GM19099 (cell line): ENCODE results near the gene SGK1.

Experiments used
- POLR2A ChIP-seq: IDR thresholded peaks from 3 replicates; pipeline ENCODE4 v1.6.1; 2011; ENCODE audit warnings: low read depth; ENCODE audit not compliant: insufficient read length; ENCODE audit errors: extremely low read depth

Gene SGK1

DNA sequence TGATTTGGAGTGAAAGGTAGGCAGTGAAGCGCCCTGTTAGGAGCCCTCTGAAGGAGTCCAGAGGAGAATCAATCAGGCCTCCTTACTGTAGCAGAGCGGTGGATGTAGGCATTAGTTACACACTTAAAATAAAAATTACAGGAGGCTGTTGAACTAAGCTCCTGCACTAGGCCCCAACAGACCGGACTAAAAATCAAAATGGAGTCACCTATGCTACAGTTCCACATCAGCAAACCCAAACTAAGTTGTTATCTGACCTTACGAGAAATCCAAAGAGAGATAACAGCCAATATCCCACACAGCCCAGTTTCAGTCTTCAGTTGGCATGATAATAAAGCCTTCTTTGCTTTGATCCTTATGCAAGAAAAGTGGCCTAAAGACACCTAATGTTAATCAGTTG is 26.8 kb downstream of the SGK1 start:
- no peak for TF ChIP-seq POLR2A

- TF ChIP-seq POLR2A = no peak
Measured at GRCh38 chr6:134289204-134289575, 28.7 kb downstream of the SGK1 start.

DNA sequence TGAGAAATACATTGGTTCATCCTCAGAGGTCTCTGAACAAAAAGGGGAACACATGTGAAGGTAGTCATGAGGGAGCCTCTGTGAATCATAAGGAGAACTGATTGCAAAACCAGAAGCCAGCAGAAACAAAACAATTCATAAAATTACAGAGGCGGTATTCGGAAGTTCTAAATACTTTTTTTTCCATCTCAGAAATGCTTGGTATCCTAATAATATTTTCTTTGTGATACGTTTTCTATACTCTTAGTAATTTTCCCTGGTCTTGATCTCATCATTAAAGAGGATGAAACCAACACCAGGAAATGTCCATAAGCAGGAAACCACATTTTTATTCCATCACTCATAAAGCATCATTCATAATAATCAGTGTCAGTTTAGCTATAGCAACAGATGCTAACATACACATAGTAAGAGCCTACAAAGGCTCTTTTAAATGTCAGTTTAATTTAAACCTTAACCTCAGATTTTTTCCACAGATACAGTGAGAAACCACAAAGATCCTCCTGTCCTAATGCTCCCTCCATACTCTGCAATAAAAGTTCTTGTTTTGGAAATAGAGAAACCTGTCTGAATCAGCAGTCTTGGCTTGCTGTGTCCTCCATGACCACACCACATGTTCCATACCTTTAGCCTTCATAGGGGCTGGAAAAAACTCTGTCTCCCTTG is 29.2 kb downstream of the SGK1 start:
- TF ChIP-seq POLR2A = no peak

- TF ChIP-seq POLR2A = no peak
Measured at GRCh38 chr6:134287859-134288537, 29.9 kb downstream of the SGK1 start.

DNA sequence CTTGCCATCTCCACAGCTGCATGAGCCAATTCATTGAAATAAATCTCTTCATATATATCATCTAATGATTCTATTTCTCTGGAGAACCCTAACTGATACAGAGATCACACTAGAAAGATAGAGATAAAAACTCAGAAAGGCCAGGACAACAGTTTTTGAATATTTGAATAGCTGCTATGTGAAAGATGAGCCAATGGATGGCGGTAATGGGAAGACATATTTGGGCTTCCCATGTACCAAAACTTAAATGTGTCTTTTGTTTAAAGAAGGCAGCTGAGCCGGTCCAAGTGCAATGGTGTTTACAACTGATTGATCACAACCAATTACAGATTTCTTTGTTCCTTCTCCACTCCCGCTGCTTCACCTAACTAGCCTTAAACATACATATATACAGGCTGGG is 35.1 kb downstream of the SGK1 start:
- TF ChIP-seq POLR2A = no peak

DNA sequence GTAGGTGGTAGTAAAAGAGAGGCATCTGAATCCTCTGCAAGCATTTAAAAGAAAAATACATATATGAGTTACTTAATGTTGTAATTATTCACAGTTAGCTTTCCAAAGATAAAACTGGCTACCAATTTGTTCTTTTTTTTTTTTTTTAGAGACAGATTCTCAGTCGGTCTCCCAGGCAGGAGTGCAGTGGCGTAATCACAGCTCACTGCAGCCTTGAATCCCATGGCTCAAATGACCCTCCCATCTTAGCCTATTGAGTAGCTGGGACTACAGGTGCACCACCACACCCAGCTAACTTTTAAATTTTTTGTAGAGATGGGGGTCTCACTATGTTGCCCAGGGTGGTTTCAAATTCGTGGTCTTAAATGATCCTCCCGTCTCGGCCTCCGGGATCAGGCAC is 36.5 kb downstream of the SGK1 start:
- TF ChIP-seq POLR2A = no peak

DNA sequence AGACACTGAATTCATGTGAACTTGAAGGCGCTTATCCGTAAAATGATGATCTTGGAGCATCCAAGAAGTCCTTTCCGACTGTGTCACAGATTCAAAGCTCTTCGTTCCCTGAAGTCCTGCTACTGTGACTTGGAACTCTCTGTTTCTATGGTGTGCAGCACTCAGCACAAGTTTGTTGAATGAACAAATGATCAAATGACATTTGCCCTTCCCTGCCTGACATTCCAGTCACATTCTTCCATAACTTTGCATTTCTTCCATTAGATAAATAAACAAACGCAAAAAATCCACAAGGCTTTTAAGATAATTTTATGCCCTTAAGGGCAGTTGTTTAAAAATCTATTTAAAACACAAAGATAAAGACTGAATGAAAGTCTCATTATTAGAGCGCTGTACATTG is 39.9 kb downstream of the SGK1 start:
- TF ChIP-seq POLR2A = no peak

DNA sequence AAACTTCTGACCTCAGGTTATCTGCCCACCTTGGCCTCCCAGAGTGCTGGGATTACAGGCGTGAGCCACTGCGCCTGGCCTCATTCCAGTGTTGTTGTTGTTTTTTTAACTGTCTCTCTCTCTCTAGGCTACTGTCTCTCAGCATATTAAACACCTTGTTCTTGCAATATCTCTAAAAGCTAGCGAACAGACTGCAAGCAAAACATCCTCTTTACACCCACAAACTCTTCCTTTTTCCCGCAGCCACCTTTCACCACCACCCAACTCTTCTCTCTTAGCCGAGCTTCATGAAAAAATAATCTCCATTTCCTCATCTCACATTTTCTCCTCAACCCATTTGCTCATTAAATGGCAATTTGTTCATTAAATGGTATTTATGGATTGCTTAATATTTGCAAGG is 45.5 kb downstream of the SGK1 start:
- TF ChIP-seq POLR2A = no peak

- no peak for TF ChIP-seq POLR2A
Measured at GRCh38 chr6:134267917-134268361, 50.0 kb downstream of the SGK1 start.

DNA sequence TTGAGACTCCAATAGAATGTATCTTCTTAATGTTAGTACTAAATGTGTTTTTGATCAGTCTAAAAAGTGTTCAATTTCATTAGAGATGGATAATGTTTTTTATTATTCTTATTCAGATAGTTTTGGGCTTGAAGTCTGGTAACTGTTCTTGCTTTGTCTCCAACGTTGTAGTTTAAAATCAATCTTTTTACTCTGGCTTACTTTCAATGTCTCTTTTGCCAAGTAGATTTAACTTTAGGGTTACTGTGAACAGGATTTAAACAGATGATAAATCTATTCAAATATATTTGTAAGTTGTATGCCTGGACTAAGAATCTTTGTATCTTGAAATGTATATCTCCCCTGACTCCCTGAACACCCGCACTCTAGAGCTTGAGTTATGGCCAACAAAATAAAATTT is 51.1 kb downstream of the SGK1 start:
- TF ChIP-seq POLR2A = no peak

DNA sequence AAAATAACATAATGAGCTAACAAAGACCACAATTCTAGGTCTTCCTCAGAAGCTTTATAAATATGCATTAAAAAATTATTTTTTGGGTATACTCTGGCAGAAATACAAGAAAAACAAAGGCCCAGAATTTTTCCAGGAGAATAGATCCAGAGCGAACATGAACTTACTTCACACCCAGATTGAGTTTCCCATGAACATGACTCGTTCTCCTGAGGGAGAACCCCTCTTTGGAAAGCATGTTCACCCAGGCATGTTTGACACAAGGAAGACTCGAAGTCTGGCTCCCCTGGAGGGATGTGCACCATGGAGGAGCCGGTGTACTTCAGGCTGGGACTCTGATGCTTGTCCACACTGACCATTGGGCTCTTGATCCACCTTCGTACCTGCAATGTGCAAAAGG is 56.1 kb downstream of the SGK1 start:
- no peak for TF ChIP-seq POLR2A

- TF ChIP-seq POLR2A = no peak
Measured at GRCh38 chr6:134258849-134259306, 59.0 kb downstream of the SGK1 start.

DNA sequence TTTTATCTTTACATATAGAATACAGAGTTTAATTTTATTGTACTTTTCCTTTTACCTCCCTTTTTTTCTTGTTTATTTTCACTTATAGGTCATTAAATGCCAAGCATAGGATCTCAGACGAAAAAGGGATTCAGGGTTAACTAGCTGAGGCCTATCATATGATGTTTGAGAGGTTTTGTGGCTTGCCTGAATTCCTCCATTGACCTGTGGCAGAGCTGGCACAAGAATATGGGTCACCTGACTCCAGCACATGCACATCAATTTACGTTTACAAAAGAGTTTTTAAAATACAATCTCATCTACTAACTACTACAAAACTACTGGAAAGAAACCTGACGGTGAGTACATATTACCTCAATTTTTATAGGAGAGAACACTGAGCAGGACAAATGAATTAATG is 60.4 kb downstream of the SGK1 start:
- TF ChIP-seq POLR2A = no peak

DNA sequence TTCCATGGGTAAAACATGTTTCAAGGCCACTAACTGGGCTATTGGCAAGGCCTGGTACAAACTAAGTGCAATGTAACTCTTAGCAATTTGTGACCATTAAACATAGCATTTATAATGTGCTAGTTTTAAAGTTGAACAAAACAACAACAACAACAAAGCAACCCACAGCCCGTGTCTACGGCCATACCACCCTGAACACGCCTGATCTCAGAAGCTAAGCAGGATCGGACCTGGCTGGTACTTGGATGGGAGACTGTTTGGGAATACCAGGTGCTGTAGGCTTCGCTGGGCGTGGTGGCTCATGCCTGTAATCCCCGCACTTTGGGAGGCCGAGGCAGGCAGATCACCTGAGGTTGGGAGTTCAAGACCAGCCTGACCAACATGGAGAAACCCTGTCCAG is 61.0 kb downstream of the SGK1 start:
- TF ChIP-seq POLR2A = no peak

- TF ChIP-seq POLR2A = no peak
Measured at GRCh38 chr6:134254118-134254517, 63.8 kb downstream of the SGK1 start.

DNA sequence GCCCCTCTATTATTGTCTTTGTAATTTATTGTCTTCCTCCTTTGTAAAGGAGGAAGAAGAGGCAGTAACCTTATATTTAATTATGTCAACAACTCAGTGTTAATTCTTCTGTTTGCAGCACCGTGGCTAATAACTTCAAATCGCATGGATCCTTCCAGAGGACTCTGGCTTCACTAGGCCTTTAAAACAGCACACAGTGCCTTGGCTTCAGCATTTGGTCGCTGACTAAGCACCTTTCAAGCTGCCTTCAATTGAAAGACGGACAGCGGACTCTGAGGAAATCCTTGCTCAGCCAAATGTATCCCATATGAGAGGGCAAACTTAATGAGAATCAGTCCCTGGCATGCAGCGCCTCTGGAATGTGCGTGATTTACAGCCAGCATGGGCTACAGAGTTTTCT is 64.2 kb downstream of the SGK1 start:
- no peak for TF ChIP-seq POLR2A
